HG03571 (cell line): ENCODE results near the gene CEP295NL.
"Not testable (repeated sequence)": the region's sequence is repeated elsewhere in the genome, so short reads cannot be mapped to it uniquely, and the experiment has no call there.

Experiments
- ATAC-seq: cut with Tn5 transposase; IDR thresholded peaks from one replicate; pipeline ENCODE4 v1.9.1; 2021; ENCODE audit not compliant: unreplicated experiment

The CEP295NL gene

DNA sequence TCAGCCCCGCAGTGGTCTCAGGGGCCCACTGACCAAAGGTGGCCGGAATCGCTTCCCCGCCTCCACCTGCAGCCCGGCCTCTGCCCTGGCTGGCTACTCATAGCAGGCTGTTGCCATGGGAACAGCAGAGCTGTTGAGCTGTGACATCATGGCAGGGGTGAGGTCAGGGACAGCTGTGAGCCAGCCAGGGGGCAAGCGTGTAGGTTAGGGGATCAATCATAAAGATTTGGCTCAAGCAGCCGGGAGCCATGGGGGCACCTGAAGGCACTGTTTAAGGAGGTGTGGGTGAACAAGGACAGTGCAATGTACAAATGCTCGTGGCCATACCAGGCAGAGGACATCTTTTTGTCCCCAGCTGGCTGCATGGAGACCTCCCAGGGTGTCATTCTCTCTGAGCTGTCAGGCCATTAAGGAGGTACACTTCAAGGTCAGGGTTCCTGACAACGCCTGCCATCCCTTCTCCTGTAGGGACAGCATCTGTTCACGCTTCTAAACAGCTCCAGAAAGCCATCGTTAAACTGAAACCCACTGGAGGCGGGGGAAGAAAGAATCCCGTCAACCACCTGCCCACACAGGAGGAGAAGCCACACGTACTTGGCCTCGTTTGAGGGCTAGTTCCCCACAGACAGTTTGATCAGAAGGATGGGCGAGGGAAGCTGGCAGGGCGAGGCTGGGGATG is at the start of gene CEP295NL:
CEP295NL (minus strand) TSS at position 101 of the 679 bp plus-strand sequence. CDS start 1,373 bp downstream, outside the sequence.
- ATAC-seq = no peak

GRCh38 chr17:78952706-78953105 is 49.7 kb upstream of the CEP295NL start:
- no peak for ATAC-seq

- ATAC-seq = no peak
Observed at GRCh38 chr17:78951967-78952551, 49.1 kb upstream of the CEP295NL start.

- ATAC-seq = no peak
Observed at GRCh38 chr17:78950870-78951269, 47.9 kb upstream of the CEP295NL start.

DNA sequence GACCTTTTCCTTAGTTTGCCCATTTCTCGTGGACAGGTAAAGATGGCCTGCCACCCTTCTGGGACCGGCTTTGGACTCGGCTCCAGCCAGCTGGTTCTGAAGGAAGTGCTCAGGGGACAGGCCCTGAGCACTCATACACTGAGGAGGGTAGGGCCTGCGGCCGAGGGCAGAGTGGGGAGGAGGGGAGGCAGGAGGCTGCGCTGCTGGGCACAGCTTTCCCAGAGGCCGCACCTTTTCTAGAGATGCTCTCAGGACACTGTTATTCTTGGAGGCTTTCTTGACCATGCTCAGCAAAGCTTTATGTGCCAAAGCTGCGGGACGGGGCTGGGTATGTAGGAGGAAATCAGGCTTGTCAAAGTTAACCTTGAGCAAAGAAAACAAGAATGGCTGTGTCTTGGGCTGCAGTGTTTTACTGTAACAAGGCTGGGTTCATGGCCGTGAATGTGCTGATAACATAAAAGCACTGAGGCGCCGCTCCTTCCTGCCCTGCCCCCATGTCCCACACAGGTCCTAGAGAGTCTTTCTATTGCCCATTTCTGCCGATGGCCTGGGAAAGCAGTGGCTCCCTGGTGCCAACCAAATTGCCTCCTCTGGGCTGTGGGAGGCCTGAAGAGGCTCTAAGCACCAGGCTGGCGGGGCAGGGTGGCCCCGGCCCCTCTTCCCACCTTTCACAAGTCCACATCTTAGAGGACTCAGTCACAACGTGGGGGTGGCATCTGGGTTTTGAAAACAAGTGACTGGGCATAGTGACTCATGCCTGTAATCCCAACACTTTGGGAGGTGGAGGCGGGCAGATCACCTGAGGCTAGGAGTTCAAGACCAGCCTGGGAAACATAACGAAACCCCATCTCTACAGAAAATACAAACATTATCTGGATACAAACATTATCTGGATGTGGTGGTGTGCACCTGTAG is 44.5 kb upstream of the CEP295NL start:
- ATAC-seq = no peak

- no peak for ATAC-seq
Observed at GRCh38 chr17:78946631-78947030, 43.6 kb upstream of the CEP295NL start.

GRCh38 chr17:78946131-78946530 is 43.1 kb upstream of the CEP295NL start:
- no peak for ATAC-seq

GRCh38 chr17:78945455-78945854 is 42.5 kb upstream of the CEP295NL start:
- ATAC-seq = not testable (repeated sequence)

- no peak for ATAC-seq
Observed at GRCh38 chr17:78944956-78945355, 42.0 kb upstream of the CEP295NL start.

GRCh38 chr17:78944026-78944425 is 41.0 kb upstream of the CEP295NL start:
- ATAC-seq = no peak

DNA sequence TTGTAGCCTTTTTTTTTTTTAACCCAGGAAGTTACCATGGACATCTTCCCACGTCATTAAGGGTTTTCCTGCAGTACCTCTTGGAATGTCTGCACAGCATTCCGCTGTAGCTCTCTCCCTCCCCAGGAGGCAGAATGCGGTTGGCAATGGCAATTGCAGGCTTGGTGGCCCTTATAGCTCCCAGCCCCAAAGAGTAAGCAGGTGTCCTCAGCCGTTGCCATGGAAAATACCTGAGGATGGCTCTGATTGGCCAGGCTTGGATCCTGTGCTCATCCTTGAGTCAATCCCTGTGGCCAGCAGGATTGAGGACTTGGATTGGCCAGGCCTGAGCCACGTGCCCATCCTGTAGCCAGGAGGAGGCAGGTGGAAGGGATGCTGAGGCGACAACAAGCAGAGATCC is 37.7 kb upstream of the CEP295NL start:
- ATAC-seq = no peak

DNA sequence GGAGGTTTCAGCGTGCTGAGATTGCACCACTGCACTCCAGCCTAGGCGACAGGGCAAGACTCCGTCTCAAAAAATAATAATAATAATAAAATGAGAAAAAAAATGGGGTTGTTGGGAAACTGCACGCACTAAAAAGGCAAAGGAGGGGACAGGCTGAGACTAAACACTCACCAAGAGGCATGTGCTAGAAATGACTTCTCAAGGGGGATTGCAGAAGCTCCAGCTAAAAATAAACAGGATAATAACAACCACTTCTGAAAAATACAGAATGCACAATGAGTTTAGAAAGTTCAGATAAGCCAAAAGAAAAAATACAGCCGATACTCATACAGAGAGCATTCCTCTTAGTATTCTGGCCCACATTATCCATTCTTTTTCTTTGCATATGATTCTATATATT is 37.3 kb upstream of the CEP295NL start:
- no peak for ATAC-seq

GRCh38 chr17:78939615-78940014 is 36.6 kb upstream of the CEP295NL start:
- ATAC-seq = no peak

DNA sequence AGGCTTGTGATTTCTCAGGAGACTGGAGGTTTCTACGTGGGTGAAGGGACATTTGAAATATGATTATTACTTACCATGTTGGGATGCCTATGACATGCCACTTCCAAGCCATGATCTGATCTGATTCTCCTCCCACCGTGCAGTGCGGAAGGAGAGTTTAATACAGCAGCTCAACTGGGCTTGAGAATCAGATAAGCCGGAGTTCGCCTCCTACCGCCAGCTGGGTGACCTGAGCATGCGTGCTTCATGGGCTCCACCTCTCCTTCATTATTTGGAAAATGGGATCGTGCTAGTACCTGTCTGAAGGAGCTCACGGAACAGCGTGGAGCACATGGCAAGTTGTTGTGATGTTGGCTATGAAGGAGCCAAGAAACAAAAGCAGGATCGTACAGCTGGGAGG is 34.6 kb upstream of the CEP295NL start:
- no peak for ATAC-seq

DNA sequence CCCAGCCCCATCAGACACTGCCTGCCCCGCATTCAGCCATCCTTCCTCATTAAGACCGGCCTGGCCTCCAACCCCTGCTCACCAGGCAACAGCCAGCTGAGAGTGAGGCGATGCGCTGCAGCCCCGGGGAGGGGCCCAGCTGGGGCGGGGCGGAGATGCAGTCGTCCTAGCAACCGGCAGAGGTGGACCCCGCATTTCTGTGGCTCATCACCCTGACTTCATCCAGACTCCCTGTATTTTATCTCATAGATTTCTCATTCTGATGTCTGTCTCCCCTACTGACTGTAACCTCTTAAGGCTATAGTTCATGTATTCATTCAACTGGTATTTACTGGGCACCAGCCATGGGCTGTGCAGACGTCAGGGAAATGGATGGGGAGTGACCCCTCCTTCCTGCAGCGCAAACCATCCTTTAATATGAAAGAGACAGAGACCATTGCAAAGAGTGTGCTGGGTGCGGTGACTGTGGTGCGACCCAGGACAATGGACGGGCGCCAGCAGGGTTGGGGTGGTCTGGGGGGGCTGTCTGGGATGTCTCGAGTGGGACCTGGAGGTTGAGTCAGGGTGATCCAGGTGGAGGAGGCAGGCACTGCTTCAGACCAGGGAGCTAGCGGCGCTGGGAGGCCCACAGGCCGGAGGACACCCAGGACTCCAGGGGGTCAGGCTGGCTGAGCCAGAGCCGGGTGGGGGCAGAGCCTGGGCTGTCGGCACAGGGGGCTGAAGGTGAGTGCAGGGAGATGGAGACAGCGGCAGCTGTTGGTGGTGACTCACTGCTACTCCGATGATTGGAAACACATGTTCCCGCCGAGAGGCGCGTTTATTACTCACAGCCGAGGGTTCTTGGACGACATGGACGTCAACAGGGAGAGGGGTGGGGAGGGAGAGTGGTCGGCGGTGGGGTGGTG is 32.7 kb upstream of the CEP295NL start:
- ATAC-seq = no peak

- no peak for ATAC-seq
Observed at GRCh38 chr17:78934681-78935418, 31.8 kb upstream of the CEP295NL start.

- ATAC-seq = no peak
Observed at GRCh38 chr17:78933959-78934568, 31.1 kb upstream of the CEP295NL start.

- ATAC-seq = no peak
Observed at GRCh38 chr17:78933025-78933958, 30.3 kb upstream of the CEP295NL start.
